BJ (cell line): Measurements from ENCODE around the gene DAB2IP. TPM values are rescaled to one million over a fixed set of nuclear protein-coding genes. Genes with fewer than 3 reads are reported as not detected.

ENCODE experiments used
- CTCF ChIA-PET: fragments of 350-600 bp; formaldehyde crosslinking; extraction: SDS; loops from one replicate; lab custom pipeline; 2021; ENCODE audit warnings: antibody characterized with exemption, inconsistent platforms; lab: Yijun Ruan, JAX
- POLR2A ChIA-PET: fragments of 300-600 bp; sonication (Branson Sonifier 250); formaldehyde crosslinking; extraction: SDS; loops from one replicate; lab custom pipeline; 2021; ENCODE audit warnings: antibody characterized with exemption; lab: Charles Lee
- DNase-seq: peaks from one replicate; pipeline ENCODE4 v3.0.0-alpha.2; 2011; ENCODE audit warnings: low read depth
- H3K27me3 ChIP-seq: 2 replicates; pipeline ENCODE4 v1.6.0; 2011; ENCODE audit warnings: low read length; ENCODE audit not compliant: control insufficient read depth, insufficient read depth
- H3K36me3 ChIP-seq: 2 replicates; pipeline ENCODE4 v1.5.1; 2011; ENCODE audit warnings: low read length; ENCODE audit not compliant: control insufficient read depth, insufficient read depth
- H3K4me3 ChIP-seq: 2 replicates; pipeline ENCODE4 v1.5.1; 2011; ENCODE audit warnings: low read depth, mild to moderate bottlenecking, control low read depth, low read length
- CTCF ChIP-seq: IDR thresholded peaks from 2 replicates; pipeline ENCODE4 v1.5.1; 2011; ENCODE audit warnings: low read depth, mild to moderate bottlenecking, control low read depth, inconsistent platforms, low read length, moderate library complexity; ENCODE audit not compliant: insufficient read depth
- polyA plus RNA-seq: library from polyadenylated mRNA; depleted of rRNA; stranded (reverse); fragments of >200 nt; gene quantifications from 2 replicates; pipeline ENCODE4 v1.2.3, GENCODE V29; 2011

Gene DAB2IP
- polyA plus RNA-seq, 1 experiment, result 38.1 TPM

- POLR2A ChIA-PET, result no interaction called here
- no peak for TF ChIP-seq CTCF
- Histone ChIP-seq H3K36me3 (no peaks in the 10 kb centered on the region), H3K27me3 (peaks cover 8% of the 10 kb centered on the region), H3K4me3 (no peak overlapping the region)
- CTCF ChIA-PET, result no interaction called here
- no peak for DNase-seq
Observed at GRCh38 chr9:121801579-121801978, 150.1 kb downstream of the DAB2IP start.

- peaks cover 8% of the 10 kb centered on the region for H3K27me3 ChIP-seq
- H3K36me3 ChIP-seq, result no peaks in the 10 kb centered on the region
- POLR2A ChIA-PET, result no interaction called here
- CTCF ChIA-PET, result no interaction called here
- H3K4me3 ChIP-seq, result no peak overlapping the region
- TF ChIP-seq CTCF, result no peak
- no peak for DNase-seq
Observed at GRCh38 chr9:121802753-121803152, 151.3 kb downstream of the DAB2IP start.

DNA sequence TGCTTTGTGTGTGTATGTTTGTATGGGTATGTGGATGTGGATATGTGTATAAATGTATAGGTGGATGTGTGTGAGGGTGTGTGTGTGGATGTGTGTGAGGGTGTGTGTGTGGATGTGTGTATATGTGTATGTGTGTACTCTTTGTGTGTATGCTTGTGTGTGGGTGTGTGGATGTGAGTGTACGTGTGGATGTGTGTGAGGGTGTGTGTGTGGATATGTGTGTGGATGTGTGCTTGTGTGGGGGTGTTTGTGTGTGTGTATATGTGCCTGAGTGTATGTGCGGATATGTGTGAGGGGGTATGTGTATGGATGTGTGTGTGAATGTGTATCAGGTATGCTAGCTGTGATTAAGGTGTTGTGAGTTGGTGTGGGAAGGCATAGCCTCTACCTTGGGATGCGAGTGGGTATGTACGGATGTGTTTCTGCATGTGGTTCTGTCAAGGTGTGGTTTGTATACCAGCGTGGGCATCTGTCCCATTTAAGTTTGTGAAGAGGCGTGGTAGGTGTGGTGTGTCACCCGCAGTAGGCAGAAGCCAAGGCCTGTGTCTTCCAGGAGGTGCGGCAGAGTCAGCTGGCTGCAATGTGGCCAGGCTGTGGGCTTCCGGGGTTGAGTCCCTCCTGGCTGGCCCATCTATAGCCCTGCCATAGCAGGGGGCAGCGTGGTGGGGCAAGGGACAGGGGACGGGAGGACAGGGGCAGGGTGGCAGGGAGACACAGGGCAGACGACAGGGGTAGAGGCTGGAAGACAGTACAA lies 155.8 kb downstream of the DAB2IP start:
- no peaks in the 10 kb centered on the region for H3K36me3 ChIP-seq
- TF ChIP-seq CTCF, result no peak
- H3K27me3 ChIP-seq, result peaks cover 5% of the 10 kb centered on the region
- CTCF ChIA-PET, result no interaction called here
- no peak overlapping the region for H3K4me3 ChIP-seq
- DNase-seq, result no peak
- POLR2A ChIA-PET, result no interaction called here

DNA sequence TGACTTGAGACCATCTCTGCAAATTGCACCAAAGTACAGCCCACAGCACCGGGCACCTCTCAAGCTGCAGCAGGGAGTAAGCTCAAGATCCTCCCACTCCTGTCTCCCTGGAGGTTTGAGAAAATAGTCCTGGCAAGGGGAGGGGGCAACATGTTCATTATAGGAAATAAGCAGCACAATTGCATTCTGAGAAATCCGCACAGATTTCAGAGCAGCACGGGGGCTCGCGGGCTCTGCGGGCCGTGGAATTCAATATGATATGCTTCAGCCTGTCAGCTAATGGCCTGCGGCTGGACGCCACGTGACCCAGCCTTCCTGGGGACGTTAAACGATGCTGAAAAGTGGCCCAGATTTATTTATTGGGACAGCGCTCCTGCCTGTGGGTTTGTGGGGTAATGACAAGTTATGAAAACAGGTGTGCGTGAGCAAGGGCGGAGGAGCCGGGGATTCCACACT lies 156.4 kb downstream of the DAB2IP start:
- no peak for DNase-seq
- H3K27me3 ChIP-seq, result peaks cover 1% of the 10 kb centered on the region
- POLR2A ChIA-PET, result no interaction called here

GRCh38 chr9:121808781-121809180 lies 157.3 kb downstream of the DAB2IP start:
- H3K27me3 ChIP-seq, result no peaks in the 10 kb centered on the region; the same call in 1 of the 2 replicates
- ChIA-PET CTCF (no interaction called here), POLR2A (no interaction called here)
- no peak for DNase-seq
- TF ChIP-seq CTCF, result no peak
- H3K4me3 ChIP-seq, result no peak overlapping the region
- H3K36me3 ChIP-seq, result no peaks in the 10 kb centered on the region

More for the DNA sequence above, 156.4 kb downstream of the DAB2IP start:
- TF ChIP-seq CTCF, result no peak
- CTCF ChIA-PET, result no interaction called here
- no peak overlapping the region for H3K4me3 ChIP-seq
- no peaks in the 10 kb centered on the region for H3K36me3 ChIP-seq
